Neutrophil (primary cell): Measurements from ENCODE around the gene UNC45A.

Experiments
- H3K27ac ChIP-seq: fragments of 200-600 bp; sonication (generic); 2 replicates; pipeline ENCODE4 v1.5.1; 2016; ENCODE audit warnings: mild to moderate bottlenecking, moderate library complexity
- H3K27me3 ChIP-seq: fragments of 200-600 bp; sonication (generic); 2 replicates; pipeline ENCODE4 v1.6.0; 2016; ENCODE audit warnings: mild to moderate bottlenecking
- H3K36me3 ChIP-seq: fragments of 200-600 bp; sonication (generic); 2 replicates; pipeline ENCODE4 v1.5.1; 2017
- H3K4me1 ChIP-seq, 2 experiments: fragments of 200-600 bp in 1 of 2; sonication (generic) in 1 of 2; 1 replicate in 1 of 2; 2 replicates in 1 of 2; pipeline versions ENCODE4 v1.5.1 to v1.6.1; 2013 to 2016; ENCODE audit warnings: low read depth in 1 of 2, low read length in 1 of 2, mild to moderate bottlenecking in 1 of 2, moderate library complexity in 1 of 2; ENCODE audit not compliant: control insufficient read depth in 1 of 2, insufficient read depth in 1 of 2
- H3K4me3 ChIP-seq, 2 experiments: fragments of 200-600 bp in 1 of 2; sonication (generic) in 1 of 2; 1 replicate in 1 of 2; 2 replicates in 1 of 2; pipeline ENCODE4 v1.5.1; 2013 to 2016; ENCODE audit warnings: low read depth in 1 of 2, low read length in 1 of 2, mild to moderate bottlenecking in 1 of 2, moderate library complexity in 1 of 2
- H3K9me3 ChIP-seq: fragments of 200-600 bp; sonication (generic); 2 replicates; pipeline ENCODE4 v1.5.1; 2016
- TF ChIP-seq, protein P1 (sequence below): fragments of 200-600 bp; sonication (generic); IDR thresholded peaks from 2 replicates; pipeline ENCODE4 v1.5.1; 2016; ENCODE audit warnings: antibody characterized with exemption

The UNC45A gene

DNA sequence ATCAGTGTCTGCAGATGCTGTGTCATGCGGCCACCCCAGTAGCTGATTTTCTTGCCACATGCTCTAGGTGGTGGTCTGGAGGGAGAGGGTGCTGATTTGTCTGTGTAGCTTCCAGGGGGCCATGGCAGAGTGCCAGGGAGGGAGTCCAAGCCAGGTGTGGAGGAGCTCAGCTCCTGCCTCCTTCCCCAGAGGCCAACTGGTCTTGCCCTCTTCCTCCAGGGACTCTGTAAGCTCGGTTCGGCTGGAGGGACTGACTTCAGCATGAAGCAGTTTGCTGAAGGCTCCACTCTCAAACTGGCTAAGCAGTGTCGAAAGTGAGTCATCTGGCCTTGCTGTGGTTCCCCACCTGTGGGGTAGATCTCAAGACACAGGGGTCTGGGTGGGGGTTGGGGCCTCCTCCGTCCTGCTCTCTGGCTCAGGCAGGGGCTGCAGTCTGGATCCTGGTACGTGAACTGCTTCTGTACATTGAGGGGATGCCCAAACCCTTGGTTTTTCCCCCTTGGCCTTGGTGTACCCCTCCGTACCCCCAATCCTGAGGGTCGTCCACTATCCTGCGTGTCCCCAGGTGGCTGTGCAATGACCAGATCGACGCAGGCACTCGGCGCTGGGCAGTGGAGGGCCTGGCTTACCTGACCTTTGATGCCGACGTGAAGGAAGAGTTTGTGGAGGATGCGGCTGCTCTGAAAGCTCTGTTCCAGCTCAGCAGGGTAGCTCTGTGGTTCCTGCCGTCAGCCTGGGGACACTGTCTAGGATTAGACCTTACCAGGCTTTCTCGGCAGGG lies 12.7 kb downstream of the UNC45A start:
- Histone ChIP-seq H3K9me3 (no peaks in the 10 kb centered on the region), H3K36me3 (peaks cover 88% of the 10 kb centered on the region), H3K4me1 (peaks cover 8 to 11% of the 10 kb centered on the region in 2 experiments), H3K4me3 (no peak overlapping the region), H3K27me3 (no peaks in the 10 kb centered on the region), H3K27ac (no peak overlapping the region)
- TF ChIP-seq, protein P1, sequence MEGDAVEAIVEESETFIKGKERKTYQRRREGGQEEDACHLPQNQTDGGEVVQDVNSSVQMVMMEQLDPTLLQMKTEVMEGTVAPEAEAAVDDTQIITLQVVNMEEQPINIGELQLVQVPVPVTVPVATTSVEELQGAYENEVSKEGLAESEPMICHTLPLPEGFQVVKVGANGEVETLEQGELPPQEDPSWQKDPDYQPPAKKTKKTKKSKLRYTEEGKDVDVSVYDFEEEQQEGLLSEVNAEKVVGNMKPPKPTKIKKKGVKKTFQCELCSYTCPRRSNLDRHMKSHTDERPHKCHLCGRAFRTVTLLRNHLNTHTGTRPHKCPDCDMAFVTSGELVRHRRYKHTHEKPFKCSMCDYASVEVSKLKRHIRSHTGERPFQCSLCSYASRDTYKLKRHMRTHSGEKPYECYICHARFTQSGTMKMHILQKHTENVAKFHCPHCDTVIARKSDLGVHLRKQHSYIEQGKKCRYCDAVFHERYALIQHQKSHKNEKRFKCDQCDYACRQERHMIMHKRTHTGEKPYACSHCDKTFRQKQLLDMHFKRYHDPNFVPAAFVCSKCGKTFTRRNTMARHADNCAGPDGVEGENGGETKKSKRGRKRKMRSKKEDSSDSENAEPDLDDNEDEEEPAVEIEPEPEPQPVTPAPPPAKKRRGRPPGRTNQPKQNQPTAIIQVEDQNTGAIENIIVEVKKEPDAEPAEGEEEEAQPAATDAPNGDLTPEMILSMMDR = no peak

DNA sequence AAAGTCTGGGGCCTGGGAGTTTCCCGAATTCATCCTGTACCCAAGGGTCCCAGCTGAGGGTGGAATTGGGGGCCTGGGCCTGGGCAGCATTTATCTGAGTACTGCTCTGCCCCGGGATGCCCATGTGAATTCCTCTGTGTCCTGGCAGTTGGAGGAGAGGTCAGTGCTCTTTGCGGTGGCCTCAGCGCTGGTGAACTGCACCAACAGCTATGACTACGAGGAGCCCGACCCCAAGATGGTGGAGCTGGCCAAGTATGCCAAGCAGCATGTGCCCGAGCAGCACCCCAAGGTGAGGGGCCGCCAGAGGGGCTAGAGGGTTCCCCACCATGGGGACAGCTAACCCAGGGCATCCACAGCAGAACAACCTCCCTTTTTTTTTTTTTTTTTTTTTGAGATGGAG lies 13.4 kb downstream of the UNC45A start:
- Histone ChIP-seq H3K4me3 (no peak overlapping the region), H3K27me3 (no peaks in the 10 kb centered on the region), H3K27ac (no peak overlapping the region), H3K9me3 (no peaks in the 10 kb centered on the region), H3K36me3 (peaks cover 88% of the 10 kb centered on the region), H3K4me1 (peaks cover 8 to 11% of the 10 kb centered on the region in 2 experiments)
- TF ChIP-seq, protein P1 = no peak

DNA sequence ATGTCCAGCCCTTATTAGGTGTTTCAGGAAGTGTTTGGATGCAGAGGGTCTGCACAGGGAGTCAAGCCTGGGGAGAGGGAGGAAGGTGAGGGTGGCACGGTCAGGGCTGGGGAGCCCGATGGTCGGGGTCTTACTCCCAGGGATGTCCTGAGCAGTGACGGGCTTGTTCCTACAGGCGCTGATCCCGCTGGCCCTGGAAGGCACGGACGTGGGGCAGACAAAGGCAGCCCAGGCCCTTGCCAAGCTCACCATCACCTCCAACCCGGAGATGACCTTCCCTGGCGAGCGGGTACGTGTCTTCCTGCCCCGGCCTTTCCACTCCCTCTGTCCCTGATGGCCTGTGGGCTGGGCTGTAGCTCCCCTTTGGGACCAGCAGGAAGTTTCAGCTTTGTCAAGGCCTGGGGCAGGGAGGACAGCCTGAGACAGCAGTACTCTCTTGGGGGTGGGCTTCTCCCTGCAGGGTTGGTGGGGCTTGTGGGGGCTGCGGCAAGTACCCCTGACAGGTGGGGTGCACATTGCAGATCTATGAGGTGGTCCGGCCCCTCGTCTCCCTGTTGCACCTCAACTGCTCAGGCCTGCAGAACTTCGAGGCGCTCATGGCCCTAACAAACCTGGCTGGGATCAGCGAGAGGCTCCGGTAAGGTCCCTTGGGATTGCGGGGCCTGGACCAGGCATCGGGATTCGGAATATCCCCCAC lies 15.0 kb downstream of the UNC45A start:
- H3K27ac ChIP-seq = no peak overlapping the region
- H3K36me3 ChIP-seq = peaks cover 79% of the 10 kb centered on the region
- TF ChIP-seq, protein P1 = no peak
- no peaks in the 10 kb centered on the region for H3K27me3 ChIP-seq
- no peak overlapping the region for H3K4me3 ChIP-seq
- H3K4me1 ChIP-seq = peaks cover 7 to 11% of the 10 kb centered on the region in 2 experiments
- no peaks in the 10 kb centered on the region for H3K9me3 ChIP-seq

DNA sequence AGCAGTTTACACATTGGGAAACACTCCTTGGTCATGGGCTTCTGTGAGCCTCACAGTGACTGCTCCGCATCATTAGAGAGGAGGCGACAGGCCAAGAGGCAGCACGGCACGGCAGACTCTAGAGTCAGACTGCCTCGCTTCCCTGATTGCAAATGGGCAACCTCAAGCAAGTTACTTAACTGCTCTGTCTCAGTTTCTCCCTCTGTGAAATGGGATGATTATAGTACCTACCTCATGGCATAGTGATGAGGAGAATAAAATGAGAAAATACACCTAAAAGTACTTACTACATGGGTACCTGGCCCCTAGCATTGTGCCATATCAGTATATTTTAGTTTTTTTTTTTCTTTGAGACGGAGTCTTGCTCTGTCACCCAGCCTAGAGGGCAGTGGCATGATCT lies 15.6 kb downstream of the UNC45A start:
- Histone ChIP-seq H3K9me3 (no peaks in the 10 kb centered on the region), H3K4me1 (peaks cover 12 to 15% of the 10 kb centered on the region in 2 experiments), H3K4me3 (no peak overlapping the region), H3K27ac (no peak overlapping the region), H3K27me3 (no peaks in the 10 kb centered on the region), H3K36me3 (peaks cover 79% of the 10 kb centered on the region)
- TF ChIP-seq, protein P1 = no peak

DNA sequence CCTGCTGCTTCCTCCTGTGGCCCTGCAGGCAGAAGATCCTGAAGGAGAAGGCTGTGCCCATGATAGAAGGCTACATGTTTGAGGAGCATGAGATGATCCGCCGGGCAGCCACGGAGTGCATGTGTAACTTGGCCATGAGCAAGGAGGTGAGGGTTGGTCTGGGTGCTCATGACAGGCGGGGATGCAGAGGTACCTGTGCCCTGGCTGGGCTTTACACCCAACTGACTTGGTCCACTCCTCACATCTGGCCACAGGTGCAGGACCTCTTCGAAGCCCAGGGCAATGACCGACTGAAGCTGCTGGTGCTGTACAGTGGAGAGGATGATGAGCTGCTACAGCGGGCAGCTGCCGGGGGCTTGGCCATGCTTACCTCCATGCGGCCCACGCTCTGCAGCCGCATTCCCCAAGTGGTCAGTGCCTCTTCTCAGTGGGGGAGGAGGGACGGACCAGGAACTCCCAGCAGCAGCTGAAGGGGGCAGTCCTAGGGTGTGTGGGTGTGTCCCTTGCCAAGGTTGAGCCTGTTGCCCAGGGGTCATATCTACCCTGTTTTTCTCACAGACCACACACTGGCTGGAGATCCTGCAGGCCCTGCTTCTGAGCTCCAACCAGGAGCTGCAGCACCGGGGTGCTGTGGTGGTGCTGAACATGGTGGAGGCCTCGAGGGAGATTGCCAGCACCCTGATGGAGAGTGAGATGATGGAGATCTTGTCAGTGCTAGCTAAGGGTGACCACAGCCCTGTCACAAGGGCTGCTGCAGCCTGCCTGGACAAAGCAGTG lies 18.0 kb downstream of the UNC45A start:
- no peak overlapping the region for H3K27ac ChIP-seq
- no peaks in the 10 kb centered on the region for H3K9me3 ChIP-seq
- H3K4me3 ChIP-seq = no peak overlapping the region
- TF ChIP-seq, protein P1 = no peak
- no peaks in the 10 kb centered on the region for H3K27me3 ChIP-seq
- peaks cover 59% of the 10 kb centered on the region for H3K36me3 ChIP-seq
- peaks cover 23 to 30% of the 10 kb centered on the region in 2 experiments for H3K4me1 ChIP-seq
